ENCODE results near the gene PASK. TPM values are rescaled to one million over a fixed set of nuclear protein-coding genes. Genes with fewer than 3 reads are reported as not detected.

The PASK gene
- total RNA-seq, 1 experiment from 2014 or later, result 45.8 TPM

DNA sequence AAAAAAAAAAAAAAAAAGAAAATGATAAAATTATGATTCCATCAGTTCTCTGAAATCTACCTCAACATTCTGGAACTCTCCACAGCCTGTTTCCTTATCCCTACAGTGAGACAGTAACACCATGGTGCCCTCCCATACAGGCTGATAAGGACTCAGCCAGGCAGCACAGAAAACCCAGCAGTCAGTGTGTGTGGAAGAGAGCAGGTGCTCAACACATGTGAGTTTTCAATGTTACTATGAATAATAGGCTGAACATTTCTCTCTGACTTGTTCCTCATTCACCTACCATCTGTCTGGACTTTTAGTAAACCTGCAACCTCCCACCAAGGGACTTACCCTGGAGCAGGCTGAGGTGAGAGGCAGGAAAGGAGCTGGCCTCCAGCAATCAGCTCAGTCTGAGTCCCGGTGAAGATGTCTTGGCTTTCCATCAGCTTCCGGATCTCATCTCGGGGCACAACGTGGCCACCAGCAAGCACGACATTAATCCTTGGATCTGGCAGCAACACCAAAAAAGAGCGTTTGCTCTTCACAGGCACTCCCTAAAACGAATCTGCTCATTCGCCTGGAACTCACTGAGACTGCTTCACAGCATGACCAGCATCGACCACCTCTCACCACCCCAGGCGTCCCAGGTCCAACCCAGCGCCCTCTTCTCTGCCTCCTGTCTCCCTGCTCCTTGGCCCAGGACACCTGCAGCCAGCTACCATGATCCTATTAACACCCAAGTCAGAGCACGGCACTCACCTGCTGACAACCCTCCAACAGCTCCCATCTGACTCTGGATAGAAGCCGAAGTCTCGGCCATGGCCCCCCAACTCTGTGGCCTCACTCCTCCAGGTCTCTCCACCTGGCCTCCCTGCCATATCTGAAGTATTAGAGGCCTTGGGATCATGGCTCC, 16.5 kb downstream of the PASK start:
- Histone ChIP-seq H2AFZ (ENCODE audit: low read depth, low read length, poor library complexity, severe bottlenecking) (no peak overlapping the region), H3K4me1 (ENCODE audit: control insufficient read depth in 1 of 2, insufficient read depth in 2 of 2, low read length in 2 of 2) (no peaks in the 10 kb centered on the region), H3K27ac (ENCODE audit: low read depth, low read length) (no peak overlapping the region), H3K9me2 (ENCODE audit: insufficient read depth) (no peaks in the 10 kb centered on the region), H3K36me3 (ENCODE audit: control insufficient read depth in 1 of 2, insufficient read depth in 2 of 2, low read length in 2 of 2) (peaks cover 2 to 3% of the 10 kb centered on the region in 2 experiments; a peak in 3 of 4 replicates), H3K27me3 (ENCODE audit: insufficient read depth, low read length) (no peaks in the 10 kb centered on the region), H3K4me2 (ENCODE audit: low read length) (no peak overlapping the region), H4K20me1 (ENCODE audit: insufficient read depth) (no peaks in the 10 kb centered on the region), H3K79me2 (ENCODE audit: insufficient read depth, low read length) (no peaks in the 10 kb centered on the region), H3K4me3 (replicated peaks in 1 of 2; ENCODE audit: low read depth in 1 of 2, low read length in 2 of 2) (no peak overlapping the region), H3K9me3 (ENCODE audit: control insufficient read depth in 1 of 2, insufficient read depth in 1 of 2, low read depth in 1 of 2, low read length in 2 of 2) (no peaks in the 10 kb centered on the region), H3K9ac (ENCODE audit: low read length) (no peak overlapping the region)
- RAD21 ChIA-PET (ENCODE audit: low non-redundant PET in 1 of 2, low total read pairs in 2 of 2, uncharacterized antibody in 2 of 2, unreplicated experiment in 2 of 2), result no interaction called here
- TF ChIP-seq, protein P1, sequence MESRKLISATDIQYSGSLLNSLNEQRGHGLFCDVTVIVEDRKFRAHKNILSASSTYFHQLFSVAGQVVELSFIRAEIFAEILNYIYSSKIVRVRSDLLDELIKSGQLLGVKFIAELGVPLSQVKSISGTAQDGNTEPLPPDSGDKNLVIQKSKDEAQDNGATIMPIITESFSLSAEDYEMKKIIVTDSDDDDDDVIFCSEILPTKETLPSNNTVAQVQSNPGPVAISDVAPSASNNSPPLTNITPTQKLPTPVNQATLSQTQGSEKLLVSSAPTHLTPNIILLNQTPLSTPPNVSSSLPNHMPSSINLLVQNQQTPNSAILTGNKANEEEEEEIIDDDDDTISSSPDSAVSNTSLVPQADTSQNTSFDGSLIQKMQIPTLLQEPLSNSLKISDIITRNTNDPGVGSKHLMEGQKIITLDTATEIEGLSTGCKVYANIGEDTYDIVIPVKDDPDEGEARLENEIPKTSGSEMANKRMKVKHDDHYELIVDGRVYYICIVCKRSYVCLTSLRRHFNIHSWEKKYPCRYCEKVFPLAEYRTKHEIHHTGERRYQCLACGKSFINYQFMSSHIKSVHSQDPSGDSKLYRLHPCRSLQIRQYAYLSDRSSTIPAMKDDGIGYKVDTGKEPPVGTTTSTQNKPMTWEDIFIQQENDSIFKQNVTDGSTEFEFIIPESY (IDR thresholded peaks at IDR 0.05; ENCODE audit: extremely low read depth, insufficient replicate concordance, low read length), result no peak
- TF ChIP-seq SP1 (IDR thresholded peaks at IDR 0.05; ENCODE audit: low read depth), result no peak
- no peak for TF ChIP-seq EGR1 (IDR thresholded peaks at IDR 0.05; ENCODE audit: low read depth)
- TF ChIP-seq POLR2A (IDR thresholded peaks at IDR 0.05; ENCODE audit: borderline replicate concordance, extremely low read depth, insufficient read depth, insufficient read length), result no peak
- no peak for TF ChIP-seq YY1 (IDR thresholded peaks at IDR 0.05; ENCODE audit: extremely low read depth, insufficient replicate concordance, low read depth, low read length)
- TF ChIP-seq JUND (IDR thresholded peaks at IDR 0.05), result no peak
- TF ChIP-seq CEBPB (IDR thresholded peaks at IDR 0.05; ENCODE audit: low read depth), result no peak
- no peak for TF ChIP-seq FOSL1 (IDR thresholded peaks at IDR 0.05; ENCODE audit: low read depth)
- TF ChIP-seq EZH2phosphoT487 (IDR thresholded peaks at IDR 0.05; ENCODE audit: borderline replicate concordance), result no peak
- TF ChIP-seq ZFX (IDR thresholded peaks at IDR 0.05), result no peak
- no peak for TF ChIP-seq ELF1 (IDR thresholded peaks at IDR 0.05; ENCODE audit: borderline replicate concordance, low read depth)
- TF ChIP-seq, protein P2, sequence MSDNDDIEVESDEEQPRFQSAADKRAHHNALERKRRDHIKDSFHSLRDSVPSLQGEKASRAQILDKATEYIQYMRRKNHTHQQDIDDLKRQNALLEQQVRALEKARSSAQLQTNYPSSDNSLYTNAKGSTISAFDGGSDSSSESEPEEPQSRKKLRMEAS (IDR thresholded peaks at IDR 0.05), result no peak
- TF ChIP-seq, protein P3, sequence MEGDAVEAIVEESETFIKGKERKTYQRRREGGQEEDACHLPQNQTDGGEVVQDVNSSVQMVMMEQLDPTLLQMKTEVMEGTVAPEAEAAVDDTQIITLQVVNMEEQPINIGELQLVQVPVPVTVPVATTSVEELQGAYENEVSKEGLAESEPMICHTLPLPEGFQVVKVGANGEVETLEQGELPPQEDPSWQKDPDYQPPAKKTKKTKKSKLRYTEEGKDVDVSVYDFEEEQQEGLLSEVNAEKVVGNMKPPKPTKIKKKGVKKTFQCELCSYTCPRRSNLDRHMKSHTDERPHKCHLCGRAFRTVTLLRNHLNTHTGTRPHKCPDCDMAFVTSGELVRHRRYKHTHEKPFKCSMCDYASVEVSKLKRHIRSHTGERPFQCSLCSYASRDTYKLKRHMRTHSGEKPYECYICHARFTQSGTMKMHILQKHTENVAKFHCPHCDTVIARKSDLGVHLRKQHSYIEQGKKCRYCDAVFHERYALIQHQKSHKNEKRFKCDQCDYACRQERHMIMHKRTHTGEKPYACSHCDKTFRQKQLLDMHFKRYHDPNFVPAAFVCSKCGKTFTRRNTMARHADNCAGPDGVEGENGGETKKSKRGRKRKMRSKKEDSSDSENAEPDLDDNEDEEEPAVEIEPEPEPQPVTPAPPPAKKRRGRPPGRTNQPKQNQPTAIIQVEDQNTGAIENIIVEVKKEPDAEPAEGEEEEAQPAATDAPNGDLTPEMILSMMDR (IDR thresholded peaks at IDR 0.05 in 2 of 3, conservative IDR thresholded peaks at IDR 0.05 in 1 of 3; ENCODE audit: borderline replicate concordance in 1 of 3, insufficient read depth in 1 of 3, low read depth in 2 of 3, low read length in 2 of 3), result no peak
- TF ChIP-seq SIN3A (IDR thresholded peaks at IDR 0.05; ENCODE audit: low read depth), result no peak
- no peak for TF ChIP-seq EZH2 (IDR thresholded peaks at IDR 0.05)
- no peak for TF ChIP-seq SRF (IDR thresholded peaks at IDR 0.05; ENCODE audit: low read depth)
- TF ChIP-seq ZNF274 (IDR thresholded peaks at IDR 0.05; ENCODE audit: low read depth, low read length), result no peak
- no peak for TF ChIP-seq RAD21 (IDR thresholded peaks at IDR 0.05; ENCODE audit: low read depth)
- no peak for TF ChIP-seq TCF7L2 (IDR thresholded peaks at IDR 0.05; ENCODE audit: borderline replicate concordance, extremely low read depth, insufficient read depth, insufficient read length)
- no peak for TF ChIP-seq POLR2AphosphoS5 (IDR thresholded peaks at IDR 0.05; ENCODE audit: low read depth, low read length)
- intact Hi-C loops (cut with micrococcal nuclease), result no loop called here
- no peak for ATAC-seq
- CTCF ChIA-PET, result no interaction called here
- no TSS peak for BruUV-seq (replicated peaks)
- POLR2A ChIA-PET, result no interaction called here
- DNase-seq (ENCODE audit: low read depth, low spot score), result no peak

Data from HCT116 (cell line).